PC-3 (cell line): Measurements from ENCODE around the gene NEDD9.

Source experiments
- EZH2 ChIP-seq: fragments of 300-600 bp; sonication (generic); IDR thresholded peaks from one replicate; pipeline ENCODE4 v1.6.1; 2017; ENCODE audit warnings: antibody characterized with exemption, mild to moderate bottlenecking, low read length; ENCODE audit not compliant: unreplicated experiment
- TF ChIP-seq, protein P1 (sequence below): fragments of 300-600 bp; sonication (generic); conservative IDR thresholded peaks from 2 replicates; pipeline ENCODE4 v1.5.1; 2017; ENCODE audit warnings: antibody characterized with exemption, low read depth, mild to moderate bottlenecking, low read length

- TF ChIP-seq, protein P1, sequence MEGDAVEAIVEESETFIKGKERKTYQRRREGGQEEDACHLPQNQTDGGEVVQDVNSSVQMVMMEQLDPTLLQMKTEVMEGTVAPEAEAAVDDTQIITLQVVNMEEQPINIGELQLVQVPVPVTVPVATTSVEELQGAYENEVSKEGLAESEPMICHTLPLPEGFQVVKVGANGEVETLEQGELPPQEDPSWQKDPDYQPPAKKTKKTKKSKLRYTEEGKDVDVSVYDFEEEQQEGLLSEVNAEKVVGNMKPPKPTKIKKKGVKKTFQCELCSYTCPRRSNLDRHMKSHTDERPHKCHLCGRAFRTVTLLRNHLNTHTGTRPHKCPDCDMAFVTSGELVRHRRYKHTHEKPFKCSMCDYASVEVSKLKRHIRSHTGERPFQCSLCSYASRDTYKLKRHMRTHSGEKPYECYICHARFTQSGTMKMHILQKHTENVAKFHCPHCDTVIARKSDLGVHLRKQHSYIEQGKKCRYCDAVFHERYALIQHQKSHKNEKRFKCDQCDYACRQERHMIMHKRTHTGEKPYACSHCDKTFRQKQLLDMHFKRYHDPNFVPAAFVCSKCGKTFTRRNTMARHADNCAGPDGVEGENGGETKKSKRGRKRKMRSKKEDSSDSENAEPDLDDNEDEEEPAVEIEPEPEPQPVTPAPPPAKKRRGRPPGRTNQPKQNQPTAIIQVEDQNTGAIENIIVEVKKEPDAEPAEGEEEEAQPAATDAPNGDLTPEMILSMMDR: no peak
- TF ChIP-seq EZH2: no peak
These were observed 13.1 kb downstream of the NEDD9 start for GRCh38 chr6:11219400-11219834.
